Neural progenitor cell (in vitro differentiated cells): ENCODE measurements around the gene ZDHHC14. TPM values are rescaled to one million over a fixed set of nuclear protein-coding genes. Genes with fewer than 3 reads are reported as not detected.

ENCODE experiments used
- DNase-seq: peaks from one replicate; pipeline ENCODE4 v3.0.0-alpha.2; 2016; ENCODE audit warnings: low spot score
- H2AFZ ChIP-seq: fragments of 200-600 bp; sonication (generic); replicated peaks from 2 replicates; pipeline ENCODE4 v1.6.1; 2016; ENCODE audit warnings: antibody characterized with exemption
- H3F3A ChIP-seq: fragments of 200-600 bp; sonication (generic); 2 replicates; pipeline ENCODE4 v1.6.1; 2016; ENCODE audit warnings: antibody characterized with exemption, low read depth
- H3K27ac ChIP-seq: fragments of 200-600 bp; sonication (generic); 2 replicates; pipeline ENCODE4 v1.5.1; 2016; ENCODE audit warnings: mild to moderate bottlenecking
- H3K27me3 ChIP-seq: fragments of 200-600 bp; sonication (generic); 2 replicates; pipeline ENCODE4 v1.6.1; 2016; ENCODE audit warnings: mild to moderate bottlenecking, moderate library complexity
- H3K36me3 ChIP-seq: fragments of 200-600 bp; sonication (generic); 2 replicates; pipeline ENCODE4 v1.5.1; 2016
- H3K4me1 ChIP-seq: fragments of 200-600 bp; sonication (generic); 2 replicates; pipeline ENCODE4 v1.6.1; 2016; ENCODE audit warnings: mixed run types
- H3K4me2 ChIP-seq: fragments of 200-600 bp; sonication (generic); 2 replicates; pipeline ENCODE4 v1.6.1; 2016
- H3K4me3 ChIP-seq: fragments of 200-600 bp; sonication (generic); 2 replicates; pipeline ENCODE4 v1.5.1; 2016
- H3K79me2 ChIP-seq: fragments of 200-600 bp; sonication (generic); 2 replicates; pipeline ENCODE4 v1.6.1; 2016; ENCODE audit warnings: low read depth
- H3K9ac ChIP-seq: fragments of 200-600 bp; sonication (generic); 2 replicates; pipeline ENCODE4 v1.6.1; 2016
- H3K9me3 ChIP-seq: fragments of 200-600 bp; sonication (generic); 2 replicates; pipeline ENCODE4 v1.5.1; 2016; ENCODE audit warnings: low read depth
- H4K20me1 ChIP-seq: fragments of 200-600 bp; sonication (generic); 2 replicates; pipeline ENCODE4 v1.6.1; 2016; ENCODE audit warnings: low read depth
- H3K27ac Mint-ChIP-seq: 3 replicates; pipeline ENCODE4 v1.8.0; 2021; ENCODE audit warnings: mixed read lengths
- H3K27me3 Mint-ChIP-seq: 2 replicates; pipeline ENCODE4 v1.8.0; 2022; ENCODE audit warnings: low read depth, mild to moderate bottlenecking, inconsistent platforms, moderate library complexity, mixed read lengths; ENCODE audit not compliant: insufficient read depth
- H3K36me3 Mint-ChIP-seq: 3 replicates; pipeline ENCODE4 v1.8.0; 2021; ENCODE audit warnings: mixed read lengths
- H3K4me1 Mint-ChIP-seq: 3 replicates; pipeline ENCODE4 v1.8.0; 2021; ENCODE audit warnings: mixed read lengths
- H3K4me3 Mint-ChIP-seq: 3 replicates; pipeline ENCODE4 v1.8.0; 2021; ENCODE audit warnings: mild to moderate bottlenecking, moderate library complexity, mixed read lengths
- H3K9me3 Mint-ChIP-seq: 3 replicates; pipeline ENCODE4 v1.8.0; 2020; ENCODE audit warnings: mixed read lengths
- EZH2 ChIP-seq: fragments of 200-600 bp; sonication (generic); IDR thresholded peaks from 2 replicates; pipeline ENCODE4 v1.6.1; 2017; ENCODE audit warnings: antibody characterized with exemption, mild to moderate bottlenecking, moderate library complexity
- EZH2phosphoT487 ChIP-seq: fragments of 200-600 bp; sonication (generic); IDR thresholded peaks from 2 replicates; pipeline ENCODE4 v1.6.1; 2017; ENCODE audit warnings: antibody characterized with exemption
- total RNA-seq: library from RNA; depleted of rRNA; stranded (reverse); fragments of >200 nt; gene quantifications from 2 replicates; pipeline ENCODE4 v1.2.3, GENCODE V29; 2015; ENCODE audit warnings: low replicate concordance
- TF ChIP-seq, protein P1 (sequence below): fragments of 200-600 bp; sonication (generic); IDR thresholded peaks from 2 replicates; pipeline ENCODE4 v1.5.1; 2017; ENCODE audit warnings: antibody characterized with exemption, mild to moderate bottlenecking

The ZDHHC14 gene
- total RNA-seq, 1 donor from 2014 or later = 14.5 TPM

DNA sequence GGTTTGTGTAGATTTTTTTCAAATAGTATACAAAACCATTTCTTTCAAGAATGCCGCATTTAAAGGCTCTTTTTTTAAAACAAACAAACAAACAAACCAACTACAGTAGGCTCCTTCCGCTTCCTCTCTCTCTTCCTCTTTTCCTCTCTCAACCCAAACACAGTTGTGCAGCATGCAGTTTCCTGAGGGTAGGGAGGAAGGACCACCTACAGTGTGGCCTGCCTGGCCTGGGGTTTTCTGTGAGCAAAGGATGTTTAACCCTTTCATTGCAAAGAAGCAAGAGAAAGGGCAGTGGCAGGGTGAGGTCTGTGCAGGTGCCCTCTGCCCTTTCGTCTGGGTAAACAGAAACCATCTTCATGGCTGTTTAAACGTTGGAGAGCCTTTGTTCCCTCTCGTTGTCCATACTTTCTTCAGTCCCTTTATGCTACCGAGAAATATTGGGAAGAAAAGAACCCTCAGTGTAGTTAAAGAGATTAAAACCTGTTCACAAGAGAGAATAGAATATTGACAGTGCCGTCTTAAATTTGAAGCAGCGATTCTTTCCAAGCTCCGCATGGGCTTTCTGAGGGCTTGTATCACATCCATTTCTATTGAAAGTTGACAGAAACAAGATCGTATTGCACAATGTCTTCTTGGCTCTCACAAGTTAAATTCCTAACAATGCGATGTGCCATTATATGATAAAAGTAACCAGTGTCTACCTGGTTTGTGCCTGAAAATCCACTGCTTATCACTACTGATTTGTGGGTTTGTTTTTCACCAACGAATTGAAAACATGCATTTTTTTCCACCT, 226.5 kb downstream of the ZDHHC14 start:
- peak; percentile 45 for DNase-seq
- no peak overlapping the region for H3K4me3 Mint-ChIP-seq
- no peak for TF ChIP-seq EZH2
- TF ChIP-seq, protein P1, sequence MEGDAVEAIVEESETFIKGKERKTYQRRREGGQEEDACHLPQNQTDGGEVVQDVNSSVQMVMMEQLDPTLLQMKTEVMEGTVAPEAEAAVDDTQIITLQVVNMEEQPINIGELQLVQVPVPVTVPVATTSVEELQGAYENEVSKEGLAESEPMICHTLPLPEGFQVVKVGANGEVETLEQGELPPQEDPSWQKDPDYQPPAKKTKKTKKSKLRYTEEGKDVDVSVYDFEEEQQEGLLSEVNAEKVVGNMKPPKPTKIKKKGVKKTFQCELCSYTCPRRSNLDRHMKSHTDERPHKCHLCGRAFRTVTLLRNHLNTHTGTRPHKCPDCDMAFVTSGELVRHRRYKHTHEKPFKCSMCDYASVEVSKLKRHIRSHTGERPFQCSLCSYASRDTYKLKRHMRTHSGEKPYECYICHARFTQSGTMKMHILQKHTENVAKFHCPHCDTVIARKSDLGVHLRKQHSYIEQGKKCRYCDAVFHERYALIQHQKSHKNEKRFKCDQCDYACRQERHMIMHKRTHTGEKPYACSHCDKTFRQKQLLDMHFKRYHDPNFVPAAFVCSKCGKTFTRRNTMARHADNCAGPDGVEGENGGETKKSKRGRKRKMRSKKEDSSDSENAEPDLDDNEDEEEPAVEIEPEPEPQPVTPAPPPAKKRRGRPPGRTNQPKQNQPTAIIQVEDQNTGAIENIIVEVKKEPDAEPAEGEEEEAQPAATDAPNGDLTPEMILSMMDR = no peak
- H3K9me3 ChIP-seq = no peaks in the 10 kb centered on the region
- H4K20me1 ChIP-seq = no peaks in the 10 kb centered on the region
- H3K4me1 ChIP-seq = peaks cover 20% of the 10 kb centered on the region
- H3K27me3 Mint-ChIP-seq = peaks cover 15% of the 10 kb centered on the region
- no peaks in the 10 kb centered on the region for H3K27me3 ChIP-seq
- no peak overlapping the region for H2AFZ ChIP-seq
- H3K4me1 Mint-ChIP-seq = peaks cover 34% of the 10 kb centered on the region
- no peaks in the 10 kb centered on the region for H3K36me3 ChIP-seq
- H3K36me3 Mint-ChIP-seq = peaks cover 10% of the 10 kb centered on the region
- H3F3A ChIP-seq = no peaks in the 10 kb centered on the region
- H3K9me3 Mint-ChIP-seq = no peaks in the 10 kb centered on the region
- H3K9ac ChIP-seq = no peak overlapping the region
- no peaks in the 10 kb centered on the region for H3K79me2 ChIP-seq
- H3K27ac Mint-ChIP-seq = peak overlapping the region; percentile 62
- no peak overlapping the region for H3K27ac ChIP-seq
- peak overlapping the region; percentile 51 for H3K4me2 ChIP-seq
- H3K4me3 ChIP-seq = no peak overlapping the region

DNA sequence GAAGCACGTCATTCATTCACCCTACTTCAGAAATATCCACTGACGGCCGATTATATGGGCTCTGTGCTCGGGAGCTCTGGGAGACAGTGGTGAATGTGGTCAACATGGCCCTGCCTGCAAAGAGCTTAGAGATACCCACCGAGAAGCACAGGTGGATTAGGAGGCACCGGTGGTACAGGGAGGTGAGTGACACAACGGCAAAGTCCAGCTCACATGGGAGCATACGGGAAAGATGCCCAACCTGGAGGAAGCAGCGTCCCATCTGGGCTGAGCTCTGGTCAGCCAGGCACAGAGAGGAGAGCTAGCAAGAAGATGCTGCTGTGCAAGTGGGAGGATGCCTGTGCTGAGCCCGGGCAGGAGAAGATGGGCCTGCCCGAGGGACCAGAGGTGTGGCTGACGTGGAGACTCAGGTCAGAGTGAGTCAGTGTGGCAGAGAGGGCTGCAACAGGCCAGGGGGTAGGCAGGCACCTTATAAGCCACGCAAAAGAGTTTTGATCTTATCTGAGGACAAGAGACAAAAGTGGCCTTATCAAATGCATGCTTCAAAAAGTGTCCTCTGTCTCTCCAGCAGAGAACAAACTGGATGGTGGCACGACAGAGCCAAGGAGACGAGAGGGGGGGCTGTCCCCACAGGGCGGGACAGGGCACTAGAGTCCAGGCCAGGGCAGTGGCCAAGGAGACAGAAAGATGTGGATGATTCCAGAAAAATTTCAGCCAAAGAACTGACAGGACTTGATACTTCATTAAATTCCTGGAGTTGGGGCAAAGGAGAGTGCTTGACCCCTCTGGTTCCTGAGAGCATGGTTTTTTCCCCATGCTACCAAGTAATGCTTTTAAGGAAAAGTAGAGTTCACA, 227.5 kb downstream of the ZDHHC14 start:
- Mint-ChIP-seq H3K4me3 (no peak overlapping the region), H3K9me3 (no peaks in the 10 kb centered on the region)
- TF ChIP-seq EZH2 = no peak
- TF ChIP-seq EZH2phosphoT487 = no peak
- TF ChIP-seq, protein P1 = no peak

DNA sequence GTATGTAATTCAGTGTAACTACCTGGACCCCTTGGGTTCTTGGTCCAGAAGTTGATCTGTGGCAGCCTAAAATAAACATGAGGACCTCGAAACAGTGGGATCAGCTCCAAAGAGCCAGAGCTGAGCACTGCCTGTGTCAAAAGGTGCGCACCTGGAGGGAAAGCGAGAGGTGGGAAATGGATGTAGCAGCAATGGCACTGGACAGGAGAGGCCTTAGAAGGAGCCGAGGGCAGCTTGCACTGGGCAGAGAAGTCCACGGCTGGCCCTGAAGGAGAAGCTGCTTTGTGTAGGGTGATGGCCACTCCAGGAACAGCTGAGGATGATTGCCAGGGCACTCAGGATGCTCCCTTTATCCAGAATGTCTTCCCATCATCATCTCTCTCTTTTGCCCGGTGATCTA, 228.1 kb downstream of the ZDHHC14 start:
- no peaks in the 10 kb centered on the region for H3F3A ChIP-seq
- H4K20me1 ChIP-seq = no peaks in the 10 kb centered on the region
- DNase-seq = no peak
- TF ChIP-seq, protein P1 = no peak
- TF ChIP-seq EZH2phosphoT487 (no peak), EZH2 (no peak)
- Mint-ChIP-seq H3K36me3 (peaks cover 10% of the 10 kb centered on the region), H3K27me3 (peaks cover 15% of the 10 kb centered on the region), H3K9me3 (no peaks in the 10 kb centered on the region), H3K27ac (peak overlapping the region; percentile 39), H3K4me1 (peaks cover 34% of the 10 kb centered on the region), H3K4me3 (no peak overlapping the region)
- H3K4me1 ChIP-seq = peaks cover 20% of the 10 kb centered on the region
- H3K9ac ChIP-seq = no peak overlapping the region
- no peak overlapping the region for H2AFZ ChIP-seq
- no peaks in the 10 kb centered on the region for H3K79me2 ChIP-seq
- H3K36me3 ChIP-seq = no peaks in the 10 kb centered on the region
- no peak overlapping the region for H3K4me3 ChIP-seq
- H3K27ac ChIP-seq = no peak overlapping the region
- H3K4me2 ChIP-seq = no peak overlapping the region
- H3K27me3 ChIP-seq = no peaks in the 10 kb centered on the region
- no peaks in the 10 kb centered on the region for H3K9me3 ChIP-seq

More for the DNA sequence above, 227.5 kb downstream of the ZDHHC14 start:
- H3K9me3 ChIP-seq = no peaks in the 10 kb centered on the region
- no peak overlapping the region for H2AFZ ChIP-seq
- H3K27me3 Mint-ChIP-seq = peaks cover 15% of the 10 kb centered on the region
- no peak overlapping the region for H3K27ac ChIP-seq
- no peaks in the 10 kb centered on the region for H3K27me3 ChIP-seq
- H3K4me1 ChIP-seq = peaks cover 20% of the 10 kb centered on the region
- H3K4me3 ChIP-seq = no peak overlapping the region
- no peak for DNase-seq
- H3K36me3 Mint-ChIP-seq = peaks cover 10% of the 10 kb centered on the region
- no peak overlapping the region for H3K4me2 ChIP-seq
- no peaks in the 10 kb centered on the region for H3K36me3 ChIP-seq
- H3K79me2 ChIP-seq = no peaks in the 10 kb centered on the region
- H3F3A ChIP-seq = no peaks in the 10 kb centered on the region
- H3K27ac Mint-ChIP-seq = peak overlapping the region; percentile 62
- peaks cover 34% of the 10 kb centered on the region for H3K4me1 Mint-ChIP-seq
- H3K9ac ChIP-seq = no peak overlapping the region
- H4K20me1 ChIP-seq = no peaks in the 10 kb centered on the region
